ENCODE results near the gene SYCE3.
"Not testable (repeated sequence)": the region's sequence is repeated elsewhere in the genome, so short reads cannot be mapped to it uniquely, and the experiment has no call there.

SYCE3 gene

GRCh38 chr22:50548921-50549790, 13.6 kb downstream of the SYCE3 start:
- DNase-seq (ENCODE audit: low read depth), result no peak

- DNase-seq (ENCODE audit: low read depth), result no peak
Observed at GRCh38 chr22:50548040-50548920, 14.4 kb downstream of the SYCE3 start.

- DNase-seq (ENCODE audit: low read depth), result no peak
Observed at GRCh38 chr22:50547263-50547985, 15.3 kb downstream of the SYCE3 start.

- no peak for DNase-seq (ENCODE audit: low read depth)
Observed at GRCh38 chr22:50546326-50547262, 16.1 kb downstream of the SYCE3 start.

GRCh38 chr22:50545522-50546325, 17.0 kb downstream of the SYCE3 start, which contains the start of gene KLHDC7B:
Gene KLHDC7B, plus strand, starts transcription at chr22:50545899. Its CDS starts 345 bp downstream, at chr22:50546244.
- DNase-seq (ENCODE audit: low read depth), result no peak

- DNase-seq (ENCODE audit: low read depth), result no peak
Observed at GRCh38 chr22:50544746-50545253, 17.9 kb downstream of the SYCE3 start.

GRCh38 chr22:50544078-50544745, 18.5 kb downstream of the SYCE3 start:
- no peak for DNase-seq (ENCODE audit: low read depth)

GRCh38 chr22:50542416-50542927, 20.2 kb downstream of the SYCE3 start:
- no peak for DNase-seq (ENCODE audit: low read depth)

GRCh38 chr22:50541667-50542026, 21.1 kb downstream of the SYCE3 start:
- DNase-seq (ENCODE audit: low read depth), result not testable (repeated sequence)

- no peak for DNase-seq (ENCODE audit: low read depth)
Observed at GRCh38 chr22:50540381-50540780, 22.3 kb downstream of the SYCE3 start.

- no peak for DNase-seq (ENCODE audit: low read depth)
Observed at GRCh38 chr22:50537765-50538164, 25.0 kb downstream of the SYCE3 start.

- DNase-seq (ENCODE audit: low read depth), result no peak
Observed at GRCh38 chr22:50536226-50536625, 26.5 kb downstream of the SYCE3 start.

GRCh38 chr22:50535113-50535512, 27.6 kb downstream of the SYCE3 start:
- DNase-seq (ENCODE audit: low read depth), result no peak

GRCh38 chr22:50533856-50534711, 28.6 kb downstream of the SYCE3 start:
- DNase-seq (ENCODE audit: low read depth), result not testable (repeated sequence)

- DNase-seq (ENCODE audit: low read depth), result no peak
Observed at GRCh38 chr22:50532824-50533796, 29.6 kb downstream of the SYCE3 start.

- DNase-seq (ENCODE audit: low read depth), result no peak
Observed at GRCh38 chr22:50531962-50532674, 30.6 kb downstream of the SYCE3 start.

Measured in HS-5 (cell line).